Measurements from ENCODE around the gene CEP126. TPM values are rescaled to one million over a fixed set of nuclear protein-coding genes. Genes with fewer than 3 reads are reported as not detected.
A peak's percentile ranks its signal among the peaks of the same experiment; 100 is the strongest.

CEP126 gene
- total RNA-seq, 4 donors from 2014 or later: 2.6 to 5.2 (median 3.6) TPM

- intact Hi-C loops (cut with DNase I; ENCODE audit: low total_unique reads): no loop called here
- WGBS, 2 donors: 28 to 39% methylated on average over 3 of the region's 3 CpGs
Observed at GRCh38 chr11:102017026-102017425, 102.2 kb downstream of the CEP126 start.

GRCh38 chr11:102026217-102026616, 111.4 kb downstream of the CEP126 start:
- intact Hi-C loops (cut with DNase I; ENCODE audit: low total_unique reads): no loop called here
- no peak overlapping the region for H3K4me3 ChIP-seq (ENCODE audit: low read depth, poor library complexity, severe bottlenecking)
- no peak for DNase-seq (ENCODE audit: low spot score in 2 of 2)
- no peak for TF ChIP-seq POLR2A (IDR thresholded peaks at IDR 0.05)
- TF ChIP-seq CTCF (IDR thresholded peaks at IDR 0.05): no peak
- 45 to 65% methylated on average over 4 of the region's 4 CpGs for WGBS, 2 donors

More at GRCh38 chr11:102017026-102017425, 102.2 kb downstream of the CEP126 start:
- TF ChIP-seq POLR2A (IDR thresholded peaks at IDR 0.05) (no peak), CTCF (IDR thresholded peaks at IDR 0.05) (no peak)
- DNase-seq (ENCODE audit: low spot score in 2 of 2): no peak
- no peak overlapping the region for H3K4me3 ChIP-seq (ENCODE audit: low read depth, poor library complexity, severe bottlenecking)

- intact Hi-C loops (cut with DNase I; ENCODE audit: low total_unique reads): no loop called here
- DNase-seq (ENCODE audit: low spot score in 2 of 2): no peak
- TF ChIP-seq POLR2A (IDR thresholded peaks at IDR 0.05) (no peak), CTCF (IDR thresholded peaks at IDR 0.05) (no peak)
- 10 to 11% methylated on average over 2 of the region's 2 CpGs for WGBS, 2 donors
- H3K4me3 ChIP-seq (ENCODE audit: low read depth, poor library complexity, severe bottlenecking): no peak overlapping the region
Observed at GRCh38 chr11:102026959-102027358, 112.1 kb downstream of the CEP126 start.

- no peak overlapping the region for H3K4me3 ChIP-seq (ENCODE audit: low read depth, poor library complexity, severe bottlenecking)
- TF ChIP-seq POLR2A (IDR thresholded peaks at IDR 0.05) (no peak), CTCF (IDR thresholded peaks at IDR 0.05) (no peak)
- DNase-seq (ENCODE audit: low spot score in 2 of 2): no peak
- intact Hi-C loops (cut with DNase I; ENCODE audit: low total_unique reads): no loop called here
- WGBS, 2 donors: 79 to 89% methylated on average over 1 of the region's 1 CpG
Observed at GRCh38 chr11:102036757-102037156, 121.9 kb downstream of the CEP126 start.

GRCh38 chr11:102046841-102047240, 132.0 kb downstream of the CEP126 start:
- TF ChIP-seq POLR2A (IDR thresholded peaks at IDR 0.05) (no peak), CTCF (IDR thresholded peaks at IDR 0.05) (no peak)
- WGBS, 2 donors: 18 to 20% methylated on average over 4 of the region's 4 CpGs
- no peak for DNase-seq (ENCODE audit: low spot score in 2 of 2)
- intact Hi-C loops (cut with DNase I; ENCODE audit: low total_unique reads): no loop called here
- H3K4me3 ChIP-seq (ENCODE audit: low read depth, poor library complexity, severe bottlenecking): no peak overlapping the region

GRCh38 chr11:102047305-102047924, 132.6 kb downstream of the CEP126 start, which contains the start of gene CFAP300:
Gene CFAP300 (plus strand): TSS chr11:102047437. CDS start chr11:102047471, 34 bp downstream.
- WGBS, 2 donors: 2% methylated on average over 38 to 40 of the region's 45 CpGs
- peak within 1 kb of the TSS; percentile 27 for H3K4me3 ChIP-seq (ENCODE audit: low read depth, poor library complexity, severe bottlenecking)
- TF ChIP-seq CTCF (IDR thresholded peaks at IDR 0.05): no peak
- no peak for TF ChIP-seq POLR2A (IDR thresholded peaks at IDR 0.05)
- peak; percentile 84 to 97 for DNase-seq (ENCODE audit: low spot score in 2 of 2)
- intact Hi-C loops (cut with DNase I; ENCODE audit: low total_unique reads): no loop called here
